ENCODE measurements around the gene DUOXA1.

DUOXA1 gene

GRCh38 chr15:45111390-45112142, 18.1 kb downstream of the DUOXA1 start:
- no peak for ATAC-seq
- TF ChIP-seq, protein P1, sequence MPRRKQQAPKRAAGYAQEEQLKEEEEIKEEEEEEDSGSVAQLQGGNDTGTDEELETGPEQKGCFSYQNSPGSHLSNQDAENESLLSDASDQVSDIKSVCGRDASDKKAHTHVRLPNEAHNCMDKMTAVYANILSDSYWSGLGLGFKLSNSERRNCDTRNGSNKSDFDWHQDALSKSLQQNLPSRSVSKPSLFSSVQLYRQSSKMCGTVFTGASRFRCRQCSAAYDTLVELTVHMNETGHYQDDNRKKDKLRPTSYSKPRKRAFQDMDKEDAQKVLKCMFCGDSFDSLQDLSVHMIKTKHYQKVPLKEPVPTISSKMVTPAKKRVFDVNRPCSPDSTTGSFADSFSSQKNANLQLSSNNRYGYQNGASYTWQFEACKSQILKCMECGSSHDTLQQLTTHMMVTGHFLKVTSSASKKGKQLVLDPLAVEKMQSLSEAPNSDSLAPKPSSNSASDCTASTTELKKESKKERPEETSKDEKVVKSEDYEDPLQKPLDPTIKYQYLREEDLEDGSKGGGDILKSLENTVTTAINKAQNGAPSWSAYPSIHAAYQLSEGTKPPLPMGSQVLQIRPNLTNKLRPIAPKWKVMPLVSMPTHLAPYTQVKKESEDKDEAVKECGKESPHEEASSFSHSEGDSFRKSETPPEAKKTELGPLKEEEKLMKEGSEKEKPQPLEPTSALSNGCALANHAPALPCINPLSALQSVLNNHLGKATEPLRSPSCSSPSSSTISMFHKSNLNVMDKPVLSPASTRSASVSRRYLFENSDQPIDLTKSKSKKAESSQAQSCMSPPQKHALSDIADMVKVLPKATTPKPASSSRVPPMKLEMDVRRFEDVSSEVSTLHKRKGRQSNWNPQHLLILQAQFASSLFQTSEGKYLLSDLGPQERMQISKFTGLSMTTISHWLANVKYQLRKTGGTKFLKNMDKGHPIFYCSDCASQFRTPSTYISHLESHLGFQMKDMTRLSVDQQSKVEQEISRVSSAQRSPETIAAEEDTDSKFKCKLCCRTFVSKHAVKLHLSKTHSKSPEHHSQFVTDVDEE (CRISPR knock-in tag; IDR thresholded peaks at IDR 0.05): no peak
- no peak for TF ChIP-seq ZFP3 (CRISPR knock-in tag; IDR thresholded peaks at IDR 0.05)
- TF ChIP-seq TOX (CRISPR knock-in tag; IDR thresholded peaks at IDR 0.05; ENCODE audit: borderline replicate concordance): no peak
- TF ChIP-seq ARNTL (CRISPR knock-in tag; IDR thresholded peaks at IDR 0.05; ENCODE audit: borderline replicate concordance, low read depth): no peak
- TF ChIP-seq ZC3H10 (CRISPR knock-in tag; IDR thresholded peaks at IDR 0.05): no peak
- TF ChIP-seq CSDC2 (CRISPR knock-in tag; IDR thresholded peaks at IDR 0.05): no peak
- TF ChIP-seq ZNF70 (CRISPR knock-in tag; IDR thresholded peaks at IDR 0.05): no peak
- TF ChIP-seq ESRRG (CRISPR knock-in tag; IDR thresholded peaks at IDR 0.05): no peak
- TF ChIP-seq, protein P2, sequence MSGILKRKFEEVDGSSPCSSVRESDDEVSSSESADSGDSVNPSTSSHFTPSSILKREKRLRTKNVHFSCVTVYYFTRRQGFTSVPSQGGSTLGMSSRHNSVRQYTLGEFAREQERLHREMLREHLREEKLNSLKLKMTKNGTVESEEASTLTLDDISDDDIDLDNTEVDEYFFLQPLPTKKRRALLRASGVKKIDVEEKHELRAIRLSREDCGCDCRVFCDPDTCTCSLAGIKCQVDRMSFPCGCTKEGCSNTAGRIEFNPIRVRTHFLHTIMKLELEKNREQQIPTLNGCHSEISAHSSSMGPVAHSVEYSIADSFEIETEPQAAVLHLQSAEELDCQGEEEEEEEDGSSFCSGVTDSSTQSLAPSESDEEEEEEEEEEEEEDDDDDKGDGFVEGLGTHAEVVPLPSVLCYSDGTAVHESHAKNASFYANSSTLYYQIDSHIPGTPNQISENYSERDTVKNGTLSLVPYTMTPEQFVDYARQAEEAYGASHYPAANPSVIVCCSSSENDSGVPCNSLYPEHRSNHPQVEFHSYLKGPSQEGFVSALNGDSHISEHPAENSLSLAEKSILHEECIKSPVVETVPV (CRISPR knock-in tag; IDR thresholded peaks at IDR 0.05): no peak
- no peak for TF ChIP-seq RARB (CRISPR knock-in tag; IDR thresholded peaks at IDR 0.05)

GRCh38 chr15:45110256-45110820, 19.3 kb downstream of the DUOXA1 start:
- TF ChIP-seq ZFP30 (CRISPR knock-in tag; IDR thresholded peaks at IDR 0.05) (no peak), OSR1 (CRISPR knock-in tag; IDR thresholded peaks at IDR 0.05) (no peak), ZNF565 (CRISPR knock-in tag; conservative IDR thresholded peaks at IDR 0.05; ENCODE audit: low read depth) (no peak), ZC3H10 (CRISPR knock-in tag; IDR thresholded peaks at IDR 0.05) (no peak), ISL1 (CRISPR knock-in tag; IDR thresholded peaks at IDR 0.05) (no peak), GLIS3 (CRISPR knock-in tag; IDR thresholded peaks at IDR 0.05) (no peak), TOX (CRISPR knock-in tag; IDR thresholded peaks at IDR 0.05; ENCODE audit: borderline replicate concordance) (no peak), CSDC2 (CRISPR knock-in tag; IDR thresholded peaks at IDR 0.05) (no peak)
- TF ChIP-seq, protein P3, sequence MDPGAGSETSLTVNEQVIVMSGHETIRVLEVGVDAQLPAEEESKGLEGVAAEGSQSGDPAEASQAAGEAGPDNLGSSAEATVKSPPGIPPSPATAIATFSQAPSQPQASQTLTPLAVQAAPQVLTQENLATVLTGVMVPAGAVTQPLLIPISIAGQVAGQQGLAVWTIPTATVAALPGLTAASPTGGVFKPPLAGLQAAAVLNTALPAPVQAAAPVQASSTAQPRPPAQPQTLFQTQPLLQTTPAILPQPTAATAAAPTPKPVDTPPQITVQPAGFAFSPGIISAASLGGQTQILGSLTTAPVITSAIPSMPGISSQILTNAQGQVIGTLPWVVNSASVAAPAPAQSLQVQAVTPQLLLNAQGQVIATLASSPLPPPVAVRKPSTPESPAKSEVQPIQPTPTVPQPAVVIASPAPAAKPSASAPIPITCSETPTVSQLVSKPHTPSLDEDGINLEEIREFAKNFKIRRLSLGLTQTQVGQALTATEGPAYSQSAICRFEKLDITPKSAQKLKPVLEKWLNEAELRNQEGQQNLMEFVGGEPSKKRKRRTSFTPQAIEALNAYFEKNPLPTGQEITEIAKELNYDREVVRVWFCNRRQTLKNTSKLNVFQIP (CRISPR knock-in tag; IDR thresholded peaks at IDR 0.05; ENCODE audit: borderline replicate concordance, low read depth): no peak
- TF ChIP-seq, protein P1 (CRISPR knock-in tag; IDR thresholded peaks at IDR 0.05): no peak
- no peak for ATAC-seq

DNA sequence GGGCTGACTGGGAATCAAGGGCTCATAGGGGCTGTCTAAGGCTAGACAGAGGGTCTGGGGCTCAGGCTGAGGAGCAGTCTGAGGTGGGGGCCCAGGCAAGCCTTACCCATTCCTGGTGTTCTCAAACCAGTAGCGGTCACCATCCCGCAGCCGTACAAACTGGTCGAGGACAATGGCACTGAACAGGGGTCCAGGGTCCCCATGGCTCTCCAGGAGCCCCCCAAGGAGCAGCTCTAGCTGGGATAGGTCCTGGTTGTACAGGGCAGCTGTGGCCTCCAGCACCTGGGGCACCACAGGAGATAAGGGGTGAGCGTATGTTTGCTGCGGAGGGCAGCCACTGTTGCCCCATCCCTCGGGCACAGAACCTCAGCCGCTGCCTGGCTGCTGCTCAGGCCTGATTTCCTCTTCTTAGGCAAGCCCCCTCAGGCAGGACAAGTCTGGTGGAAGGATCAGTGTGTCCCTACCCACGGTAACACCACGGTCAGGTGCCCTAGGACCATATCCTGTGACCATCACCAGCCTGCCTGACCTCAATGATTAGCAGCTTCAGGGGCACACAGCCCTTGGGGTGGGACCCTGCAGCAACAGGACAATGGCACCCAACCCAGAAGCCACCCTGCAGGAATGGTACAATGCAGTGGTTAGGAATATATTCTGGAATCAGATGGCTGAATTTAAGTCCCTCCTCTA, 21.6 kb downstream of the DUOXA1 start:
- no peak for ATAC-seq
- TF ChIP-seq GLIS3 (CRISPR knock-in tag; IDR thresholded peaks at IDR 0.05) (no peak), TOX (CRISPR knock-in tag; IDR thresholded peaks at IDR 0.05; ENCODE audit: borderline replicate concordance) (no peak), ZNF8 (CRISPR knock-in tag; IDR thresholded peaks at IDR 0.05) (no peak), RARB (CRISPR knock-in tag; IDR thresholded peaks at IDR 0.05) (no peak), CSDC2 (CRISPR knock-in tag; IDR thresholded peaks at IDR 0.05) (no peak), ARNTL (CRISPR knock-in tag; IDR thresholded peaks at IDR 0.05; ENCODE audit: borderline replicate concordance, low read depth) (no peak), PPARA (CRISPR knock-in tag; IDR thresholded peaks at IDR 0.05; ENCODE audit: borderline replicate concordance) (no peak), ZC3H10 (CRISPR knock-in tag; IDR thresholded peaks at IDR 0.05) (no peak), ZNF565 (CRISPR knock-in tag; conservative IDR thresholded peaks at IDR 0.05; ENCODE audit: low read depth) (no peak), OSR1 (CRISPR knock-in tag; IDR thresholded peaks at IDR 0.05) (no peak), ESRRG (CRISPR knock-in tag; IDR thresholded peaks at IDR 0.05) (no peak), ZNF70 (CRISPR knock-in tag; IDR thresholded peaks at IDR 0.05) (no peak), ZFP3 (CRISPR knock-in tag; IDR thresholded peaks at IDR 0.05) (no peak), TCF4 (CRISPR knock-in tag; IDR thresholded peaks at IDR 0.05; ENCODE audit: borderline replicate concordance) (no peak), ZFP30 (CRISPR knock-in tag; IDR thresholded peaks at IDR 0.05) (no peak), SNAI2 (CRISPR knock-in tag; IDR thresholded peaks at IDR 0.05) (no peak), ISL1 (CRISPR knock-in tag; IDR thresholded peaks at IDR 0.05) (no peak)
- TF ChIP-seq, protein P4, sequence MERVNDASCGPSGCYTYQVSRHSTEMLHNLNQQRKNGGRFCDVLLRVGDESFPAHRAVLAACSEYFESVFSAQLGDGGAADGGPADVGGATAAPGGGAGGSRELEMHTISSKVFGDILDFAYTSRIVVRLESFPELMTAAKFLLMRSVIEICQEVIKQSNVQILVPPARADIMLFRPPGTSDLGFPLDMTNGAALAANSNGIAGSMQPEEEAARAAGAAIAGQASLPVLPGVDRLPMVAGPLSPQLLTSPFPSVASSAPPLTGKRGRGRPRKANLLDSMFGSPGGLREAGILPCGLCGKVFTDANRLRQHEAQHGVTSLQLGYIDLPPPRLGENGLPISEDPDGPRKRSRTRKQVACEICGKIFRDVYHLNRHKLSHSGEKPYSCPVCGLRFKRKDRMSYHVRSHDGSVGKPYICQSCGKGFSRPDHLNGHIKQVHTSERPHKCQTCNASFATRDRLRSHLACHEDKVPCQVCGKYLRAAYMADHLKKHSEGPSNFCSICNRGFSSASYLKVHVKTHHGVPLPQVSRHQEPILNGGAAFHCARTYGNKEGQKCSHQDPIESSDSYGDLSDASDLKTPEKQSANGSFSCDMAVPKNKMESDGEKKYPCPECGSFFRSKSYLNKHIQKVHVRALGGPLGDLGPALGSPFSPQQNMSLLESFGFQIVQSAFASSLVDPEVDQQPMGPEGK (CRISPR knock-in tag; IDR thresholded peaks at IDR 0.05; ENCODE audit: borderline replicate concordance): no peak
- TF ChIP-seq, protein P5, sequence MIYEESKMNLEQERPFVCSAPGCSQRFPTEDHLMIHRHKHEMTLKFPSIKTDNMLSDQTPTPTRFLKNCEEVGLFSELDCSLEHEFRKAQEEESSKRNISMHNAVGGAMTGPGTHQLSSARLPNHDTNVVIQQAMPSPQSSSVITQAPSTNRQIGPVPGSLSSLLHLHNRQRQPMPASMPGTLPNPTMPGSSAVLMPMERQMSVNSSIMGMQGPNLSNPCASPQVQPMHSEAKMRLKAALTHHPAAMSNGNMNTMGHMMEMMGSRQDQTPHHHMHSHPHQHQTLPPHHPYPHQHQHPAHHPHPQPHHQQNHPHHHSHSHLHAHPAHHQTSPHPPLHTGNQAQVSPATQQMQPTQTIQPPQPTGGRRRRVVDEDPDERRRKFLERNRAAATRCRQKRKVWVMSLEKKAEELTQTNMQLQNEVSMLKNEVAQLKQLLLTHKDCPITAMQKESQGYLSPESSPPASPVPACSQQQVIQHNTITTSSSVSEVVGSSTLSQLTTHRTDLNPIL (CRISPR knock-in tag; IDR thresholded peaks at IDR 0.05; ENCODE audit: low read depth): no peak

Measured in SK-N-SH treated with all-trans-retinoic acid at 6 μM for 48 hours (cell line).